Measurements from ENCODE around the gene SDK2.

SDK2 gene

GRCh38 chr17:73531158-73531557 is 113.1 kb downstream of the SDK2 start:
- no peak for DNase-seq

- no peak for DNase-seq
Observed at GRCh38 chr17:73528679-73529078, 115.6 kb downstream of the SDK2 start.

GRCh38 chr17:73526952-73527351 is 117.3 kb downstream of the SDK2 start:
- DNase-seq: no peak

DNA sequence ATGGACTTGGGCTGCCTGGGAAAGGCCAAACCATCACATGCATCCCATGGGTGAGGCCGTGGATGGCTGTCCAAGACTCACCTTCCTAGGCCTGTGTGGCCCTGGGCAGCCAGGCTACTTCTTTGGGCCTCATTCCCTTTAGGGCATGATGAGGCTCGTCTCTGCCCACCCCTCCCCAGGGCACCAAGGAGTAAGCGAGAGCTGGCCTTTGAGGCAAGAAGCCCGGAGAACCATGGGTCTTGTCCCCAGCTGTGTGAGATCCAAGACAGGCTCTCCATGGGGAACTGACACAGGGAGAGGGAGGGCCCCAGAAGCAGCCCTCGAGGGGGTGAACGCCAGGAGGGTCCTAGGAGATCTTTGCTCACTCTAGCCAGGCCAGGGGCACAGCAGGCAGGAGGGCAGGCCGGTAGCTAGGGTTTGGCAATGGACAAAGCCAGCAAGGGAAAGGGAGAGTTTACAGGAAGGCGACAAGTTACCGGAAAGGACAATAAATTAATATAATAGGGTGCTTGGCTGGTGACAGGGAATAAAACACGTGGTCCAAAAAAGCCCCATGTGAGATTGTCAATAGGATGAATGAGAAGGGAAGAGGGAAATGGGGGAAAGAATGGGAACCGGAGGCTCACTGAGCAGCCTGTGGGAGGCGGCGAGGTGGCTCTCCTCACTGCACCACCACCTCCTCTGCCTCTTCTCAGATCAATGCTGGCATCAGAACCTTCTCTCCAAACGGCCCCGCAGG is 119.1 kb downstream of the SDK2 start:
- no peak for DNase-seq

DNA sequence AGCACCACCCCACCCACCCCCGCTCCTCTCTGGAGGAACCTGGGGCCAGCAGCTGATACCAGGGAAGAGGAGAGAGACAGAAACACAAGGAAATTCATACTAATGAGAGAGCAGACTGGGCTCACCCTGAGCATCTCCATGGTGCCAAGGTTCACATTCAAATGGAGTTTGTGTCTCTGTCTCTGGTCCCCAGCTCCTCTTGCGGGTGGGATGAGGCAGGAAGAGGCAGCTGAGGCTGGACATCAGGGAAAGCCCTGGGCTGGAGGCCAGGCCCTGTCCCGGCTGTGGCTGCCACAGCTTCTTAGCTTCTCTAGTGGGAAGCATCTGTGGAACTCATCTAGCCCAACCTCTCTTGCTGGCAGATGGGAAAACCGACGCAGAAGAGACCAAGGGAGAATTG is 121.5 kb downstream of the SDK2 start:
- no peak for DNase-seq

- no peak for DNase-seq
Observed at GRCh38 chr17:73522107-73522506, 122.1 kb downstream of the SDK2 start.

DNA sequence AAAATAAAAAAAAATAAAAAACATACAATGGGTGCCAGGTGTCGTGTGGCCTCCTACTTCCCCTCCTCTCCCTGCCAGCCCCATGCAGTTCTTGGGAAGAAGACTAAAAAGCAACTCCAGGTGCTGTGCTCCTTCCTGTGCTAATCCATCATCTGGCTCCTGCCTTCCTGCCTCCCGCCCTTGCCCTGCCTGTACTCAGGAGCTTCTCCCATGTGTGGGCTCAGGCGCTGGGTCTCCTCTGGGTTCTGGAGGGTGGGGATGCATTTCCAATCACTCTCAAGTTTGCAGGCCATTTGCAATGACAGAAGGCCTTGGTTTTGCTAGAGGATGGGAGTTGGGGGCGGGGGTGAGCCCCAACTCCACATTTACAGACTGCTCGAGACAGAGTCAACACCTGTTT is 122.9 kb downstream of the SDK2 start:
- no peak for DNase-seq

DNA sequence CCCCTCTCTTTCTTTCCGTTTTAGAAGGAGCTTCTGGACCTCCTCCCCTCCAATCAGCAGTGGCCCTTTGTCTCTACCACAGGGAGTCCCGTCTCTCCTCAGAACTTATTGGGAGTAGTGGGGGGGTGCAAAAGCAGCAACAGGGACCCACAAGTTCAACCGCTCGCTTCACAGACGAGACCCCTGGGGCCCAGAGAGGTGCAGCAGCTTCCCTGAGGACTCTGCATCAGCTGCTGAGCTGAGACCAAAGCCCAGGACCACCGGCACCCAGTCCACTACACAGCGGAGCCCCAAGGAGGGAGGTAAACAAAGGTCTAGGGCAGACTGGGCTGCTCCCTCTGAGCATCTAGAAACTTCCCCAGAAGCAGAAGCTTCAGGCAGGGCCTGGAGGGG is 123.9 kb downstream of the SDK2 start:
- DNase-seq: no peak

- DNase-seq: no peak
Observed at GRCh38 chr17:73519714-73520368, 124.4 kb downstream of the SDK2 start.

- DNase-seq: no peak
Observed at GRCh38 chr17:73519011-73519410, 125.2 kb downstream of the SDK2 start.

- DNase-seq: no peak
Observed at GRCh38 chr17:73516431-73516830, 127.8 kb downstream of the SDK2 start.

DNA sequence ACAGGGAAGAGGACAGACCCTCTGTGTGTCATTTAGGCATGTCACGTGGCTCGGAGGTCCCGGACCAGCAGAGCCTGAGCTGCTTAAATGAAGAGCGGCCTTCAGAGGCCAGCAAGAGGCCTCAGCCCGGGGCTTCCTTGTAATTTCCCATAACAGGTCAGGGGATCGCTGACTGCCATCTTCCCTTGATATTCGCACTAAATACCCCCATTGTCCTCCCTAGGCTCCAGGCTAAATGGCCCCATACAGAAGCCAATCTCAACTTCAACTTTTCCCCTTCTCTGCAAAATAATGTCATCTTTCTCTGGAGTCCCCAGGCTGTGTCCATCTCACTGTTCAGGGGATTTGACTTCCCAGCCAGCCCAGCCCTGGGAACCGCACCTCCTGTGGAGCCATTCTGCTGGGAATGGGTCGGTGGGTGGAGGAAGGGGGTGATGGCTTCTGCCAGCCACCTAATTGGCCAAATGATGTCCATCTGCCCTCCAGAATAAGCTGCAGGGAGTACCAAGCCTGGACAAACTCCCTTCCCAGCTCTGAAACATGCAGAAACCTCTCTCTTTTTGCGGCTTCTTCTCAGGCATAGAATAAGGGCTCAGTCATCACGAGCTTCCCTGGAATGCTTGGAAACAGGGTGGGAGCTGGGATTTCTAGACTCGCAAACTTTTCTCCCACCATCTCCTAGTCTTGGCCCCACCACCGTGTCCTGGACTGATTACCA is 129.9 kb downstream of the SDK2 start:
- DNase-seq: no peak

GRCh38 chr17:73513426-73513825 is 130.8 kb downstream of the SDK2 start:
- no peak for DNase-seq

DNA sequence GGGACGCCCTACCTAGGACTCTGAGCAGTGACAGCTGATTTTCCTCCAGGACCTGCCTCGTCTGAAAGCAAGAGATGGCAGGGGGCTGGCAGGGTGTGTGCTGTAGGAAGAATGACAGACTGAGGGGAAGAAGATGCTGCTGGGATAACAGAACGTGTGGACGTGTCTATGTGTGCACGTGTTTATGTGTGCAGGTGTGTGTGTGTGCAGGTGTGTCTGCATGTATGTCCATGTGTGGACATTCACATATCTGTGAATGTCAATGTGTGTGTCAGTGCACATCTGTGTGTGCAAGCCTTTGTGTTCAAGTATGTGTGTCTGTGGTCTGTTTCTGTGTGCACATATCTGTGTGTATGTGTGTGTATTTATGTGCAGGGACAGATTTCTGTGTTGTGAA is 132.5 kb downstream of the SDK2 start:
- no peak for DNase-seq

- no peak for DNase-seq
Observed at GRCh38 chr17:73510981-73511718, 133.1 kb downstream of the SDK2 start.

- DNase-seq: no peak
Observed at GRCh38 chr17:73508931-73509605, 135.2 kb downstream of the SDK2 start.

DNA sequence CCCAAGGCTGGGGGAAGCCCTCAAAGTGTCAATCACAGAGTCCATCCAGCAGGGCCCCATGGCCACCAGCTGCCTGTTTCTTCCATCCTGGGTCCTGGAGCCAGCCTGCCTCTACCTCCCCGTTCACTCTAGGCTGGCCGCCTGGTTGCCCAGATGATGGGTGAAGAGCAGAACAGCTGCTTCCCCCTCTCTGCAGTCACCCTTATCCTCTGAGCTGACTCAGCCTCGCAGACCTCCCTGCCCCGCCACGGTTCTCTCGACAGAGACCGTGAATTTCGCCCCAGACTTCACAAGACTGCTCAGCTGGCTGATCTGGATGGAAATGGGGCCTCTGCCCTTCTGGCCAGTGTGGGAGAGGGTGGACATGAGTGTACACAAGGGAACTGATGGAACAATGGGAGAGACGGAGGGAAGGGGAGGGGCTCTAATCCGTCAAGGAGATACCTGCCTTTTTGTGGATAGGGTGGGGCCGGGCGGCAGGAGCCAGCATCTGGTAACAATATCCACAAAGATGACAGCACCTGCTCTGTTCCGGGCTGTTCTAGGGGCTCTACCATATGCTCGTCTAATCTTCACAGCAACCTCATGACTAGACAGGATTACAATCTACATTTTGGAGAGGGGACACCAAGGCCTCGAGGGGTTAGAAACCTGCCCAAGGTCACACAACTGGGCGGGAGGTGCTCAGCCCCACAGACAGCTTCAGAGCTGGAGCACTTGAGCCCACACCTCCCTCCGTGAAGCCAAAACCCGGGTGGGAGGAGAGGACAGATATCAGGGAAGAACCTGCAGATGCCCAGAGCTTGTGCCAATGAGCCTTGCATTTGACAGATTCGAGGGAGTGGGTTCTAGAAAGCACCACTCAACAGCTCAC is 136.0 kb downstream of the SDK2 start:
- DNase-seq: no peak

GRCh38 chr17:73506470-73507435 is 137.5 kb downstream of the SDK2 start:
- DNase-seq: no peak

GRCh38 chr17:73503560-73503959 is 140.7 kb downstream of the SDK2 start:
- DNase-seq: no peak

DNA sequence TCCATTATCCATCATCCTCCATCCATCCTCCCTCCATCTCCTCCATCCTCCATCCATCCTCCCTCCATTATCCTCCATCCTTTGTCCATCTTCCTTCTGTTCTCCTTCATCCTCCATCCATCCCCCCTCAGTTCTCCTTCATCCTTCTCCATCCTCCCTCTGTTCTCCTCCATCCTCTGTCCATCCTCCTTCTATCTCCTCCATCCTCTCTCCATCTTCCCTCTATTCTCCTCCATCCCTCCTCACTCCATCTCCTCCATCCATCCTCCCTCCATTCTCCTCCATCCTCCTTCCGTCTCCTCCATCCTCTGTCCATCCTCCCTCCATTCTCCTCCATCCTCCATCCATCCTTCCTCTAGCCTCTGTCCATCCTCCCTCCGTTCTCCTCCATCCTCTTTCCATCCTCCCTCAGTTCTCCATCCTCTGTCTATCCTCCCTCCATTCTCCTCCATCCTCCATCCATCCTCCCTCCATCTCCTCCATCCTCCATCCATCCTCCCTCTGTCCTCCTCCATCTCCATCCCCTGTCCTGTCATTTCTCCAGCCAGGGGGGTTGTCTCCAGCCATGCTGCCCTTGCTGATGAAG is 143.7 kb downstream of the SDK2 start:
- DNase-seq: no peak

Measured in NCI-H1417 treated with DMSO at 0.1 percent for 48 hours (cell line).